HG03066 (cell line): ENCODE measurements around the gene SCAF8.
A peak's percentile ranks its signal among the peaks of the same experiment; 100 is the strongest.
"Not testable (repeated sequence)": the region's sequence is repeated elsewhere in the genome, so short reads cannot be mapped to it uniquely, and the experiment has no call there.

Experiments used
- ATAC-seq: cut with Tn5 transposase; IDR thresholded peaks from one replicate; pipeline ENCODE4 v1.9.1; 2021; ENCODE audit warnings: low read depth; ENCODE audit not compliant: unreplicated experiment

SCAF8 gene

DNA sequence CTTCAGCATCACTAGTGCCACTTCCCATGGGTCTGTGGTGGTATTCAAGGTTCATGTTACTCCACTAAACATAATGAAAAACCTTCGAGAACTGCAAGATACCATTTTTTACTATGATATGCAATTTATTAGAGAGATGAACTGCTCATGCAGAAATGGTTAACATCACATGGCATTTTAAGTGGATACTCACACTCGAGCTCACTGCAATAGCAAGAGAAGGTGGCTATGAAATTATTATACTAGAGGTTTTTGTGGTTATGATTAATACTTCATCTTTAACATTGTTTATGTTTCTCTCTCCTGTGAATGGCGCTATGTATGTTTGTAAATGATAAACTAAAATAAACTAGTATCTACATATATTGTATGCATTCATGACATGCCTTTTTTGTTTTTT lies 35.1 kb downstream of the SCAF8 start:
- ATAC-seq = no peak

DNA sequence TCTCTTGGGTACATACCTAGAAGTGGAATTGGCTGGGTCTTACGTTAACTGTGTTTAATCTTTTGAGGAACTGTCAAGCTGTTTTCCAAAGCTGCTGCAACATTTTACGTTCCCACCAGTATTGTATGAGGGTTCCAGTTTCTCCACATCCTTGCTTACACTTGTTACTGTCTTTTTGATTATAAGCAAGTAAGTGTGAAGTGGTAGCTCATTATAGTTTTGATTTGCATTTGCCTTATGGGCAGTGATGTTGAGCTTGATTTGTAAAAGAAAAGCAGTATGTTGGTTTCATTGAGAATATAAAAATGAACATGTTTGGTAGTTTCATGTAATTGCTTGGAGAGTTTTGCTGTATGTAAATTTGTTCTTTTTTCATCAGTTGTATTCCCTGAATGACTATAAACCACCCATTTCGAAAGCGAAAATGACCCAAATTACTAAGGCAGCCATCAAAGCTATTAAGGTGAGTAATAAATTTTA lies 40.4 kb downstream of the SCAF8 start:
- peak; percentile 96 for ATAC-seq

DNA sequence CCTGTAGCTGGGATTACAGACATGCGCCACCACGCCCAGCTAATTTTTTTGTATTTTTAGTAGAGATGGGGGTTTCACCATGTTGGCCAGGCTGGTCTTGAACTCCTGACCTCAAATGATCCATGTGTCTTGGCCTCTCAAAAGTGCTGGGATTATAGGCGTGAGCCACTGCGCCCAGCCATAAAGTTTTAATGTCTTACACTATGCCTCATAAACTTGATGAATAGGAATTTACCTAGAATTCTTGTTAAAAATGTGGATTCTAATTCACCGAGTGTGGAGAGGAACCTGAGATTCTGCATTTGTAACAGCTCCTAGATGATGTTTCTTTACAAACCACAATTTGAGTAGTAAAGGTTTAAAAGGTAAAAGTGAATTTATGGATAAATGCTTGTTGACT lies 45.9 kb downstream of the SCAF8 start:
- ATAC-seq = not testable (repeated sequence)

DNA sequence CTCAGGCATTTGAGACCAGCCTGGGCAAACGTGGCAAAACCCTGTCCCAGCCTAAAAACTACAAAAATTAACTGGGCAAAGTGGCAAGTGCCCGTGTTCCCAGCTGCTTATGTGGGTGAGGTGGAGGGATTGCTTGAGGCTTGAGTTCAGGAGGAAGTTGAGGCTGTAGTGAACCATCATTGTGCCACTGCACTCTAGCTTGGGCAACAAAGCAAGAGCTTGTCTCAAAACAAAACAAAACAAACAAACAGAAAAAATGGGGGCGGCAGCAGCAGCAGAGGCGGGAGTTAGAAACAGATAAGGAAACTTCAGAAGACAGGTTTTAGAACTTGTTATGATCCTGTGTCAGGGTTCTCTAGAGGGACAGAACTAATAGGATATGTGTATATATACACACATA lies 49.0 kb downstream of the SCAF8 start:
- ATAC-seq = no peak

DNA sequence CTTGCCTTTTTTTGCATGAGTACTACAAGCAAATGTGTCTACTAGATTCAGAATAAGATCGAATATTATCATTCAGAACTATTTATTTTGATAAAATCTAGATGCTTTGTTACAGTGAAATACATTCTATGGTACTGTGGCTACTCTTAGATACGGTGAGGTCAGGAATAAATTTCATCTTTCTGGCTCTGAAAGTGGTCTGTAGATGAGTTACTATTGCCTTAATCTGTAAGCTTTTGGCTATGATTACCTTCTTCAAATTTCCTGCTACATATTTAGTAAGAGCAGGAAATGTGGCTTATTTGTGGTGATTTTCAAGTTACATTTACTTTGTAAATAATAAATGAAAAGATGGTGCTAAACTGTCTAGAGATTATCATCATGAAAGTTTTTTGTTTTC lies 50.0 kb downstream of the SCAF8 start:
- no peak for ATAC-seq

DNA sequence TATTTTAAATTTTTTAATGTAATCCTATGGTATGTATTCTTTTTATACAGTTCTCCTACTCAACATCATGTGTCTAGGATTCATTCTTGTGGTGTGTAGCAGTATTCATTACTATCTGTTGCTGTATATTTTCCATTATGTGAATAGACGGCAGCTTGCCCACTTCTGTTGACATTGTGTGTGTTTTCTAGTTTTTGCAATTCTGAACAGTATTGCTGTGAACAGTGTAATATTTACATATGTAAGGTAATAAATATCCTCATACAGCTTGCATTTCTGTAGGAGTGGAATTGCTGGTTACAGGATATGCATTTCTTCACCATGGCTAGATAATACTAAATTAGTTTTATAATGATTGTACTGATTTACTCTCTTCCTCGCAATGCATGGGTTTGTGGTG lies 51.9 kb downstream of the SCAF8 start:
- ATAC-seq = no peak

DNA sequence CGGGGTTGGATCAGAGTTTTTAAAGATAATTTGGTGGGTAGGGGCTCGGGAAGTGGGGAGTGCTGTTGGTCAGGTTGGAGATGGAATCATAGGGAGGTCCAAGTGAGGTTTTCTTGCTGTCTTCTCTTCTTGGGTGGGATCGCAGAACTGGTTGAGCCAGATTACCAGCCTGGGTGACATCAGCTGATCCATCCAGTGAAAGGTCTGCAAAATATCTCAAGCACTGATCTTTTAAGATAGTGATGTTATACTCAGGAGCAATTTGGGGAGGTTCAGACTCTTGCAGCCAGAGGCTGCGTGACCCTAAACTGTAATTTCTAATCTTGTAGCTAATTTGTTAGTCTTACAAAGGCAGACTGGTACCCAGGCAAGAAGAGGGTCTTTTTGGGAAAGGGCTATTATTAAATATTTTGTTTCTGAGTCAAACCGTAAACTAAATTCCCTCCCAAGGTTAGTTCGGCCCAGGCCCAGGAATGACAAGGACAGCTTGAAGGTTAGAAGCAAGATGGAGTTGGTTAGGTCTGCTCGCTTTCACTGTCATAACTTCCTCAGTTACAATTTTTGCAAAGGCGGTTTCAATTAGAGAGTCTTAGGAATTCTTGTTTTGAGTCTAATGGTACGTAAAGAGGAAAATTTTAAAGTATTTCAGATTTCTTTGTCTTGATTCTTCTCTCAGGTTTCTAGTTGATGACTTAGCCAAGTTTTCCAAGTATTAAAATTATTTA lies 53.1 kb downstream of the SCAF8 start:
- no peak for ATAC-seq

DNA sequence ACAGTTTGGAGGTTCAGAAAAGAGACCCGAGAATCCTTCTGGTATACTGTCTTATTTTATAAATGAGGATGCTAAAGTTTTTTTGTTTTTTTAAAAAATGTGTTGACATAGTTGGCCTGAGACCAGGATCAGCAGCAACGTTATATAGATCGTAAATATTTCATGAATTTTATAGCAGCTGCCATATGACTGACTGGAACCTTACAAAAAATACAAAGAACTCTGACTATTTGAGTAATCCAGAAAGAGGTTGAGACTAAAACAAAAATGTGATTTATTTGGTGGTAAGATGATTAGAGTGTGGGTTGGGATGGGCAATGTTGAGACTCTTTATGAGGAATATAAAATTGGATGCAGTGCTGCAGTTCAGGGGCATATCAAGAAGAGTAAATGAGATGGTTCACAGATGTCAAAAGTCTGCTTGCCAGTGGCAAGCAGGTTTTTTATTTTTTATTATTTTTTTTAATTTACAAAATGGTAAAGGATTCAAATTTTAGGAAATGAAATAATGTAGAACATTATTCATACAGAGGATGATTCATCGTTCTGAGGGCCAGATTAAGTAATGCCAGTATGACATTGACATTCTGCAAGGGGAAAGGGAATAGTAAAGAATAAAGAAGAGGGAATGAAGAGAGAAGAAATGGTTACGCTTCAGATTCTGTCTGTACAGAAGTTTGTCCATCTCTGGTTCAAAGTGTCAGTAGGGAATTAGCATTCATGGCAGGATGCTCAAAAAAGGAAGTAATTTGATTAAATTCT lies 58.5 kb downstream of the SCAF8 start:
- ATAC-seq = no peak

DNA sequence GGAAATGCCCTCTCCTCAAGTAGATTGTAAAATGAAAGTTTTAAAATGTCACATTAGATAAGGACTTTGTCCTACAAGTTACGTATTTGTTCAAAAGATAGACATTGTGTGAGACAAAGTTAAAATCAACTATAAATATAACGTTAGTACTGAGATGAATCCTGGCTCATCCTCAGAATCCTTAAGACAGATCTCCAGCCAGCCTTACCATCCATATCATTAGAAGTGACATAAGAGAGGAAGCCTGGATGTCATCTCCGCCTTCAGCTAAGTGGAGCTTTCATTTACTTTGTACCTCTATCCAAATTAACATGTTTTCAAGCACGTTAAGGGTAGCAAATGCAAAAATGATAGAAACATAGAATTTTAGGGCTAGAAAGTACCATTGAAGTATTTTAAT lies 59.1 kb downstream of the SCAF8 start:
- ATAC-seq = no peak

DNA sequence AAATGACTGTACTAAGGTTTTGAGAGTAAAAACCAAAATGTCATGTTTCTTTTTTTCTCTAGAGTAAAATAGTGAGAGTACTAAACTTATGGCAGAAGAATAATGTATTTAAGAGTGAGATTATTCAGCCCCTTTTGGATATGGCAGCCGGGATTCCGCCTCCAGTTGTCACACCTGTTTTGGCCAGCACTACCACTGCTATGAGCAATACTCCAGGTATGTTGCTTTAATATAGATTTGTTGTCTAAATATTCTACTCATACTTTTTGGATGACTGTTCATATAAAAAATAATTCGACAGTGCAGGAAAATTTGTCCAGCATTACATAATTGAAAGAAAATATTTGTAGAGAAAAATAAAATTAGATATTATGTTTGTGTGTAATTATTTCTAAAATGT lies 59.5 kb downstream of the SCAF8 start:
- no peak for ATAC-seq

DNA sequence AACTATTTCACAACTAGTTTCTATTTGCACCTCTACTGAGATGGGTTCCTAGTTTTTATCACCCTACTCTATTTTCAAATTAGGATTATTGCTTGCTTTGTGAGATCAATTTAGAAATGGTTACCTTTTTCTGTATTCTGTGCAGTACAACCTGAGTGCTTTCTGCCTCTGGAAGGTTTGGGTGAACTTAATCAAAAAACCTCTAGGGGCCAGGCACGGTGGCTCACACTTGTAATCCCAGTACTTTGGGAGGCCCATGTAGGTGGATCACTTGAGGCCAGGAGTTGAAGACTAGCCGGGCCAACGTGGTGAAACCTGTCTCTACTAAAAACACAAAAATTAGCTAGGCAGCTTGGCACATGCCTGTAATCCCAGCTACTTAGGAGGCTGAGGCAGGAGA lies 63.3 kb downstream of the SCAF8 start:
- no peak for ATAC-seq

DNA sequence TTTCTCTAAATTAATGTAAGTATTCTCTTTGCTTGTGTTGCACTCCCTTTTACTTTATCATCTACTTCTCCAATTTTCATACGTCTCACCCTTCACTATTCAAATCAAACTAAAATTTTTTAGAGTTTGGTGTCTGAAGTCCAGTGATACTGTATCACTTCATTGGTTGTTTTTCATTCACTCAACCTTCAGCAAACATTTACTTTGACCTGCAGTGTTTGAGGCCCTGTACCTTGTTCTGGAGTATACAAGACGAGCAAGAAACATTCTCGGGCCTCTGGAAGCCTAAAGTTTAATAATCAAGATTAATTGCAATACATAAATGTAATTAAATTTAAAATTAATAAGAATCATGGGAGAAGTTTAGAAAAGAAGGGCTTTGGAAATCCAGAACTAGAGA lies 64.6 kb downstream of the SCAF8 start:
- ATAC-seq = no peak

DNA sequence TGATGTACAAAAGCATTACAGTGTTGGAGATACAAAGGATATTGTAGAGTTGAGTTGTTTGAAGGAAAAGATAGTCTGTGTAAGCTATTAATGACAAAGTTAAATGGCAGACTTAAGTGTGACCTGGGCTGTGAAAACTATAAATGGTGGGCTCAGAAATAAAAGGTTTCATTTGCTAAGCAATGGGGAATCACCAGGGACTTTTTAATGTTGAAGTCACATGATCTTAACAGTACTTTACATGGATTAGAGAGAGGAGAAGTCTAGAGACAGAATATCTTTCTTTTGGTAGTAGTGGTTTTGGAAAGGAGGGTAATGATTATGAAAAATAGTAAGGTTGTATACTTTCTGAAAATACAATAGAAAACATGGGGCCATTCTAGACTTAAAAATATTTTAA lies 67.1 kb downstream of the SCAF8 start:
- ATAC-seq = no peak

DNA sequence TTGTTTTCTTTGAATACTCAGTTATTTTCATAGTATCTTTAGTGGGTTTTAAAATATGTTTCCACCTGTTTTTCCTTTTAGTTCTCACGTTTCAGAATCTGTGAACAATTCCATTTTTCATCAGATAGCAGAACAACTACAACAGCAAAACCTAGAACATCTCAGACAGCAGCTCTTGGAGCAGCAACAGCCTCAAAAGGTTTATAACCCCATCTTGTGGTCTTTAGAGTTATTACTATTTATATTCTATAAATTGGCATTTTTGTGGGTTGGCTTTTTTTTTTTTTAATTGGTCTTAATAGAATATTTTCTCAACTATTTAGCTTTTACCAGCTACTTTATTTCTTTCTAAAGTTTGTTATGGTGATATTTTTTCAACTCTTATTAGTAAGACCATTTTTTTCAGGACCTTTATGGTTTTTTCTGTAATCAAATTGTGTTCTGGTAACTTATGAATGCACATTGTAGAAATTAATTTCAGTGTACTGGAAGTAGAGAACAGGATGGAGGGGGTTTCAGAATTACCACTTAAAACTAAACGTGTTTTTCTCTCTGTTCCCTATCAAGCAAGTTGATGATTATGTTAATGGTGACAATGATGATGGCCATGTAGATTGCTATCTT lies 72.2 kb downstream of the SCAF8 start:
- ATAC-seq = no peak

DNA sequence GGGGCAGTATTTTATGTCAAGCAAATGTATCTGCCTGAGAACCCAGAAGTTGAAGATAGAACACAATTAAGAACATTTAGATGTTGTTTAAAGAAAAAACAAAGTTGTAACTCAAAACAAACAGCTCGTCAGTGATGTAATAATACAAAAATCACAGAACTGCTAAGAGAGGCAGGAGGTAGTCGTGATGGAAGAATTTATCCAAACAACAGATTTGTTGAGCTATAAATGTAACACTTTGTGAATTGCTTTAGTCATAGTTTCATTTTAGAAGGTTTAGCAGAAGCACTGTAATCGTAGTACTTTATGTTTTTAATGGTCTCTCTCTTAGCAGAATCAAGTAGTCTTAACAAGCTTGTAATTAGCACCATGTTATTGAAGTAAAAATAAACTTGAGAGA lies 73.6 kb downstream of the SCAF8 start:
- no peak for ATAC-seq

DNA sequence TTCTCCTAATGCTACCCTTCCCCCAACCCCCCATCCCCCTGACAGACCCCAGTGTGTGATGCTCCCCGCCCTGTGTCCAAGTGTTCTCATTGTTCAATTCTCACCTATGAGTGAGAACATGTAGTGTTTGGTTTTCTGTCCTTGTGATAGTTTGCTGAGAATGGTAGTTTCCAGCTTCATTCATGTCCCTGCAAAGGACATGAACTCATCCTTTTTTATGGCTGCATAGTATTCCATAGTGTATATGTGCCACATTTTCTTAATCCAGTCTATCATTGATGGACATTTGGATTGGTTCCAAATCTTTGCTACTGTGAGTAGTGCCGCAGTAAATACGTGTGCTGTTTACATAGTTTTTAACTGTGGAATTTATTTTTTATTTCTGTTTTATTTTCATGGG lies 78.4 kb downstream of the SCAF8 start:
- not testable (repeated sequence) for ATAC-seq

DNA sequence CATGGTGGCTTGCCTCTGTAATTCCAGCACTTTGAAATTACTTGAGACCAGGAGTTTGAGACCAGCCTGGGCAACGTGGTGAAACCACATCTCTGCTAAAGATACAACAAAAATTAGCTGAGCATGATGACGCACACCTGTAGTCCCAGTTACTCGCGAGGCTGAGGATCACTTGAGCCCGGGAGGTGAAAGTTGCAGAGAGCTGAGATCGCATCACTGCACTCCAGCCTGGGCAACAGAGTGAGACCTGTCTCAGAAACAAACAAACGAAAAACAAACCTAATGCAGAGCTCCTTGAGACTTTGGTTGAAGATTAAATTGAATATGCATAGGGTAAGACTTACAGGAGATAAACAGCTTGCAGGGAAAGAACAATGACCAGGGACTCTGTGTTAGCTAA lies 80.8 kb downstream of the SCAF8 start:
- peak; percentile 91 for ATAC-seq

DNA sequence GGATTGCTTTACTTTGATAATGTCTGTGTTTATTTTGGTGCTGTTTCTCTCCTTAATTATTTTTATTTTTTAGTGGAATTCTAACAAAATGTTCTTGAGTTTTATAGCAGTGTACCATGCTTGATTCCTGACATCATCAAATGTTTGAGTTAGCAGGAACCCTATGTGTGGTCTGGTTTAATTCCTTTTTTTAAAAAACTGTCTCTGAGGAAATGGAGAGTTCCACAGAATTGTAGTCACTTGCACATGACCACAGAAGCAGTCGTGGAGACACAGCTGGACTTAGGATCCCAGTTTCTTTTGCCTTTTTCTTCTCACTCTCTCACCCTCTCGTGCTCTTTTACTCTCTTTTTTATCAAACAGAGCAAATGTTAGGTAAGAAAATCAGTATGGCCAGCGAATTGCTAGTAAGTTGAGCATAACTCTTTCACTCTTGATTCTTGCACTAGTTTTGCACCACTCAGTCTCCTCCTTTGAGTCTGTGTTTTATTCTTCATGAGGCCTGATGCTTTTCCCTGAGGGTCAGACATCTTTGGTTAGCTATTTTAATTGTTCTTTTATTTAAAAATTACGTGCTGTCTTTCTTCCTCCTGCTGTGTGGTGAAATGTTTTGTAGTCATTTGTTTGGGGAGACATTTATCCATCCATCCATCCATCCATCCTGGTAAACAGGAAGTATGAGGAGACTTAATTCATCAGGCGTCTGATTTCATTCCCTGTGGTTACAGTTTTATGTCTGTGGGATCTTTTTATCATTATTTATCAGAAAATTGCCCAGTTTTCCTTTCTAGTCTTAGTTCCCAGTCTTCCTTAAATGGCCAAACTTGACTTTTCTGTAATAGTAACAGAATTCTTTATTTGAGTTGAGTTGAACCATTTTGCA lies 83.0 kb downstream of the SCAF8 start:
- no peak for ATAC-seq

DNA sequence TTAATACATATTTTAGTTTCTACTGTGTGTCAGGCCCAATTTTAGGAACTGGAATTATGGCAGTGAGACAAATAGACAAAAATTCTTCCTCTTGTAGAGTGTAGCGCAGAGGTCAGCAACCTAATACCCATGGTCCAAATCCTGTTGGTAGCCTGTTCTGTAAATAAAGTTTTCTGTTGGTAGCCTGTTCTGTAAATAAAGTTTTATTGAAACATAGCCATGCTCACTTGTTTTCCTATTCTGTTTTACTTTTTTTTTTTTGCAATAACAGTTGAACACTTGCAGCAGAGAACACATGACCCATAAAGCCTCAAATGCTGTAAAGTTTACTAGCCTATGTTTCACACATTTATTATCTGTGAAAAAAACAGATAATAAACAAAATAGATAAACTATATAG lies 87.9 kb downstream of the SCAF8 start:
- ATAC-seq = no peak

DNA sequence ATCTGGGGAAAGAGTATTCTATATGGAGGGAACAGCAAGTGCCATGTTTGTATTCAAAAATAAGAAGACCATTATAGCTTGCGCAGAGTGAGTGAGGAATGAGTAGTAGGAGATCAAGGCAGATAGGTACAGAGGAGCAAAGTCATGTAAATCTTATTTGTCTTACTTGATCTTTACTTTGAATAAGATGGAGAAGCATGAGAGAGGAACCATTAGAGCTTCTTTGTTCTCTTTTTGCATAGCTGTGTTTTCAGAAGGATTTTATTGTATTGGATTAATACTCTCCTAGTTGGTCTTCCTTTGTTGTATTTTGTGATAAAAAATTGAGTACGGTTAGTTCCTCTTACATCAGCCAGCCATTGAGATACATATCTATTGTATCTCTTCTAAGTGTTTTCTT lies 88.4 kb downstream of the SCAF8 start:
- no peak for ATAC-seq
